ENCODE measurements around the gene RASD1.

Gene RASD1, protein sequence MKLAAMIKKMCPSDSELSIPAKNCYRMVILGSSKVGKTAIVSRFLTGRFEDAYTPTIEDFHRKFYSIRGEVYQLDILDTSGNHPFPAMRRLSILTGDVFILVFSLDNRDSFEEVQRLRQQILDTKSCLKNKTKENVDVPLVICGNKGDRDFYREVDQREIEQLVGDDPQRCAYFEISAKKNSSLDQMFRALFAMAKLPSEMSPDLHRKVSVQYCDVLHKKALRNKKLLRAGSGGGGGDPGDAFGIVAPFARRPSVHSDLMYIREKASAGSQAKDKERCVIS

DNA sequence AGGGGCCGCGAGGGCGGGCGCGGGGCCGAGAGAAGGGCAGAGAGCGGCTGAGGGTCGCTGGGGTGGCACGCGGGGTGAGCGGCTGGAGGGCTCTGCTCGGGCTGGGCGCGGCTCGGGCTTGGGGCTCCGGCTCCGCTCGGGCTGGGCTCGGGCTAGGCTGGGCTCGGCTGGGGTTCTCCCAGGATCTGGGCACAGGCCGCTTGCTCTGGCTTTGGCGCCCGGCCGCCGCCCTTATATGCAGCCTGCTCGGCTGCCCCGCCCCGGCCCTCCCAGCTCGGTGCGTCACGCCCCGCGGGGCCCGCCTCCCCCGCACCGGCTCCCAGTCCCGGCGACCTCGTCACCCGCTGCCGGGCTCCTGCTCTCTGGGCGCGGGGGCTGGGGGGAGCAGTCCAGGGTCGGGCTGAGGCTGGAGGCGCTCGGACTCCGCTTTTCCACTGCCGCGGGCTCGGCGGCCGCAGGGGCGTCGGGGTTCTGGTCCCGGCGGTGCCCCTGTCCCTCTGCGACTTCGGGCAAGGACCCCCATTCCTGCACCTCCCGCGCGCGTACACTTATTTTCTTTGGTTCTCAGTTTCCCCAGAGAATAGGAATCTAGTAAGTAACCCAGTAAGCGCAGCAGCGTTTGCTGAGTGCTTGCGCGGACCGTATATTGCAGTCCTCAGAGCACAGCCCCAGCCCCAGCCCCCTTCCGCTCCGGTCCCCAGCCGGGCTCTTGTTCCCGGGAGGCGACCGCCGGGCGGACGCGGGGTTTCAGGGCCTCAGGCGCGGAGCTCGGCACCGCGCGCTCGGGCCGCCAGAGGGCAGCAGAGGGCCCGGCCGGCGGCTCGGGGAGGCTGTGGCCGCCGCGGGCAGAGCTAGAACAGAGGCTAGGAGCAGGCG is at the start of gene RASD1:
Gene RASD1 (minus strand): TSS at position 207 of the 876 bp plus-strand sequence. CDS start 214 bp downstream, outside the sequence.
- TF ChIP-seq JUND (IDR thresholded peaks at IDR 0.05; ENCODE audit: low read depth) = no peak
- in situ Hi-C loops (cut with HindIII; ENCODE audit: low pct_unique_long_range_greater_than_20kb, low sequenced_read_pairs) = no loop called here
- DNase-seq (ENCODE audit: low read depth in 1 of 2, low spot score in 1 of 2) = peak; percentile 50 to 71

DNA sequence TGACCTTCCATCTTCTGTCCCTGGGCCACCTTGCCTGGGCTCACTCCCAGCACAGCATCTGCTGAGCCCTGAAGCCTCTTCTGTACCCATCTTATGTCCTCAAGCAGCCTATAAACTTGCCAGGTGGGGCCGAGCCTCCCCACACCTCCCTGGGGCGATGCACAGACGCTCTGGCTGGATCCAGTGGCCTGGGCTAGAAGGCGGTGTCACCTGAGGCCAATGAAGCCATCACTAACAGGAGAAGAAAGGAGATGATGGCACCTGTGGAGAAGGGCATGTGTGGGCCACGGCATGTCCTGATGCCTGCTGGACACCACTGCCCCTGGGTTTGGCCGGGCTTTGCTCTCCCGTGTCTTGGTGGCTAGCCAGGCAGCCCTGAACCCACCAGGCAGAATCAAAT is 49.8 kb upstream of the RASD1 start:
- no peak for TF ChIP-seq JUND (IDR thresholded peaks at IDR 0.05; ENCODE audit: low read depth)
- in situ Hi-C loops (cut with HindIII; ENCODE audit: low pct_unique_long_range_greater_than_20kb, low sequenced_read_pairs) = no loop called here

DNA sequence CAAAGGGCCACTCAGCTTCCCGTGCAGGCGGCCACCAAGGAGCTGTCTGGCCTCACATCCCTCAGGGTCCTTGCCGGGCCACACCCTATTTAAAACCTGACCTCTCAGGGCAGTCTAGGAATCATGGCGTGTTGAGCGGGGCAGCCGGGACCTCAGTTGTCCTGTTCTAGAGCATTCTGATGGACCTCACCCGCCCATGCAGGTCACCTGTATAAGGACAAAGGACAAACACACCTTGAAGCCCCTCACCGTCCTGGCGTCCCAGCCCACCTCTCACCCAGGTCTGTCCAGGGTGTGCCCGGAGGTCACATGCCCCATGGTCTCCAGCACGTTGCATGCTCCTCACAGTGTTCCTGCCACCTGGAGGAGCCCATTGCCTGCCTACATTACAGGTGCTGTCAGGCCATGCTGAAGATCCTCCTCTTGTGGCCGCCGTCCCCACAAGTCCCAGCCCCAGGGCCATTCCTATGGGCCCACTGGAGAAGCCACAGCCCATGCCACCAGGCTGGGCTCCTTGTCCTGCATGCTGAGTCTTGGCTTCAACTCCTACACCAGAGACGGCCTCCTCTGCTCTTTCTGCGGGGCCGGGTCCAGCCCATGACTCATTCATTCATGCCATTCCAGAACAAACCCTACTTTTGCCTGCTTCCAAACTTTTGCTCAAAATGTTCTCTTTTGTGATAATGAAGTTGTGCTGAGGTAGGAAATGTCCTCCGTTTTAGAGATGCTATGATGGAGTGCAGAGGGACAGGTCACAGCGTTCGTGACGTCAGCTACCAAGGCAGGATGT is 49.0 kb upstream of the RASD1 start:
- no peak for TF ChIP-seq JUND (IDR thresholded peaks at IDR 0.05; ENCODE audit: low read depth)
- DNase-seq (ENCODE audit: low read depth in 1 of 2, low spot score in 1 of 2) = no peak
- in situ Hi-C loops (cut with HindIII; ENCODE audit: low pct_unique_long_range_greater_than_20kb, low sequenced_read_pairs) = no loop called here

More for the DNA sequence above, 49.8 kb upstream of the RASD1 start:
- DNase-seq (ENCODE audit: low read depth in 1 of 2, low spot score in 1 of 2) = no peak

- no peak for DNase-seq (ENCODE audit: low read depth in 1 of 2, low spot score in 1 of 2)
- in situ Hi-C loops (cut with HindIII; ENCODE audit: low pct_unique_long_range_greater_than_20kb, low sequenced_read_pairs) = no loop called here
- TF ChIP-seq JUND (IDR thresholded peaks at IDR 0.05; ENCODE audit: low read depth) = no peak
Observed at GRCh38 chr17:17542906-17543635, 46.9 kb upstream of the RASD1 start.

DNA sequence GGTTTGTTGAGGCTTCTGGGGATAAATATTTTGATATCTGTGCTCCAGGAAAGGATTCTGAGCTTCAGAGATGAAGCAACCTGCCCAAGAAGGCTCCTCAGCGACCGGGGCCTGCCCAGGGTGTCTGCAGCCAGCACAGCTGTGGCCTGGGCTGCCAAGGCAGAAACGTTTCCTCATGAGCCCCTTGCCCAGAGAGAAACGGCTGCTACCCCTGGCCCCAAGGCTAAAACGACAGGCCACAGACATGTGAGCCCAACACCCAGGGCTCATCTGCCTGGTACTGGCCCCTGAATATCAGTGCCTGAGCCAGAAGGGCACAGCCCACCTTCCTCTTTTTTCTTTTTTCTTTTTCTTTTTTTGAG is 45.4 kb upstream of the RASD1 start:
- no peak for DNase-seq (ENCODE audit: low read depth in 1 of 2, low spot score in 1 of 2)
- in situ Hi-C loops (cut with HindIII; ENCODE audit: low pct_unique_long_range_greater_than_20kb, low sequenced_read_pairs) = no loop called here
- TF ChIP-seq JUND (IDR thresholded peaks at IDR 0.05; ENCODE audit: low read depth) = no peak

DNA sequence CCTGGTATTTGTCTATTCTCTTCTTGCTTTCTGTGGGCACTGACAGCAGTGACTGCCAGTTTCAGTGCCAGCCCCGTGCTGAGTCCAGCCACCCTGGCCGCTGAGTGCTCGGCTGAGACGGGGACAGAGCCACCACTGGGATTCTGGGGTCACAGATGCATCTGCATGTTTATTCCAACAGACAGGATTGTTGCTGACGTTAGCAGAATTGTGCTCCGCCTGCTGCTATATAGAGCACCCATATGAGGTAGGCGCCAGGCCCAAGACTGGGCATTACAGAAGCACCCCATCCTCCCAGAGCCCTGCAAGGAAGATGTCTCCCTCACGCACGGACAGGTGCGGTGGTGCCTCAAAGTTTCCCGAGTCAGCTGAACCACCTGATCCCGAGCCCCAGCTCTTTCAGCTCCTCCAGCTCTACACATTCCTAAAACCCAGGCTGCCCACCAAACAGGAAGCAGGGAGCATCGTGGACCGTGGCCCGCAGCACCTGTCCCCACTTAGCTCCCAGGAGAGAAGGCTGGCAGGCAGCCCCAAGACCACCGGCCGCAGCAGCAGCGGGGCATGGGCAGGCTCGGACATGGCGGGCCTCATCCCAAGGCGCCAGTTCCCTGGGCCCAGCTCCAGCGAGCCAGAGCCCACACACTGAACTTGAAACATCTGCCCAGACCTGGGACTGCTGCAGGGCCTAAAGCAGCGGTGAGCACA is 44.9 kb upstream of the RASD1 start:
- in situ Hi-C loops (cut with HindIII; ENCODE audit: low pct_unique_long_range_greater_than_20kb, low sequenced_read_pairs) = no loop called here
- no peak for DNase-seq (ENCODE audit: low read depth in 1 of 2, low spot score in 1 of 2)
- no peak for TF ChIP-seq JUND (IDR thresholded peaks at IDR 0.05; ENCODE audit: low read depth)

DNA sequence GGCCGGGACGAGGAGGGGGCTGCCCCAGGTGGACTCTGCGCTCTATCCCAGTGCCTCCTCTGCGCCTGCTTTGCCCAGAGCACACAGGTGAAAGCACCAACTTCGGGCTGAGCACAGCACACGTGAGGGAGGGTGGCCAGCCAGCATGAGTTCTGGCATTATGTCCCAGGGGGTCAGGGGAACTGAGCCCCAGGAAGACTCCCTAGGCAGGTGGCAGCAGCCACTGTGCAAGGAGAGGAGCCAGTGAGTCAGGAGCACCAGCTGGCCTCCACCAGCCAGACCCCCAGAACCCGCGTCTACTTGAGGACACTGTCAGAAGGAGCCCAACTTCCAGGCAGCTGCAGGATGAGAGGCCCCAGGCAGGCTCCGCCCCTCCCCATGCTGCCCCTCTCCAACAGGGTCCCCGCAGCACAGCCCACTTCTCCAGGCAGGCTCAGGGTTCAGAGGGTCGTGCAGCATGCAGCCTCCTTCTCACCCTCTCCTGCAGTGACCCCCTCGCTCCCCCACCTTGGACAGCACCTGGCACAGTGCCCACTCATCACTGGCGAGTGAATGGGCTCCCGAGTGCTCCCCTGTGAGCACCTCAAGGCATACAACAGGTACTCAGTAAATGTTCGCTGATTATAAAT is 44.2 kb upstream of the RASD1 start:
- TF ChIP-seq JUND (IDR thresholded peaks at IDR 0.05; ENCODE audit: low read depth) = no peak
- in situ Hi-C loops (cut with HindIII; ENCODE audit: low pct_unique_long_range_greater_than_20kb, low sequenced_read_pairs) = no loop called here
- DNase-seq (ENCODE audit: low read depth in 1 of 2, low spot score in 1 of 2) = no peak

DNA sequence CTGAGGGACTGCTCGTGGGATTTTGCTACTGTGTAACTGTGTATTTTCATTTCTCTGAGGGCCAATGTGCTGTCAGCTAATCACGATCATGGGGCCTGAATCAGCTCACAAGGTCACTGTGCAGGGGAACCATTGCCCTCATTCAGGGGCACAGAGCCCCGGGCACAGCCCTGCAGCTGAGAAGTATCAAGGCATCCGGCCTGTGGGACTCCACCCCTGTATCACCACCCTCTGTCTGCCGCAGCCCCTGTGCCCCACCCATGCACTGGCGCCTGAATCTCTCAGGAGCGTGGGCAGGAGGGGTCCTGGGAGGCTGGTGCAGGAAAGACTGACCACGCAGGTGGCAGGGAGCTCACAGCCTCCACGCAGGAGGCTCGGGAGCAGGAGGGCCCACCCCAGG is 43.4 kb upstream of the RASD1 start:
- in situ Hi-C loops (cut with HindIII; ENCODE audit: low pct_unique_long_range_greater_than_20kb, low sequenced_read_pairs) = no loop called here
- TF ChIP-seq JUND (IDR thresholded peaks at IDR 0.05; ENCODE audit: low read depth) = no peak
- no peak for DNase-seq (ENCODE audit: low read depth in 1 of 2, low spot score in 1 of 2)

DNA sequence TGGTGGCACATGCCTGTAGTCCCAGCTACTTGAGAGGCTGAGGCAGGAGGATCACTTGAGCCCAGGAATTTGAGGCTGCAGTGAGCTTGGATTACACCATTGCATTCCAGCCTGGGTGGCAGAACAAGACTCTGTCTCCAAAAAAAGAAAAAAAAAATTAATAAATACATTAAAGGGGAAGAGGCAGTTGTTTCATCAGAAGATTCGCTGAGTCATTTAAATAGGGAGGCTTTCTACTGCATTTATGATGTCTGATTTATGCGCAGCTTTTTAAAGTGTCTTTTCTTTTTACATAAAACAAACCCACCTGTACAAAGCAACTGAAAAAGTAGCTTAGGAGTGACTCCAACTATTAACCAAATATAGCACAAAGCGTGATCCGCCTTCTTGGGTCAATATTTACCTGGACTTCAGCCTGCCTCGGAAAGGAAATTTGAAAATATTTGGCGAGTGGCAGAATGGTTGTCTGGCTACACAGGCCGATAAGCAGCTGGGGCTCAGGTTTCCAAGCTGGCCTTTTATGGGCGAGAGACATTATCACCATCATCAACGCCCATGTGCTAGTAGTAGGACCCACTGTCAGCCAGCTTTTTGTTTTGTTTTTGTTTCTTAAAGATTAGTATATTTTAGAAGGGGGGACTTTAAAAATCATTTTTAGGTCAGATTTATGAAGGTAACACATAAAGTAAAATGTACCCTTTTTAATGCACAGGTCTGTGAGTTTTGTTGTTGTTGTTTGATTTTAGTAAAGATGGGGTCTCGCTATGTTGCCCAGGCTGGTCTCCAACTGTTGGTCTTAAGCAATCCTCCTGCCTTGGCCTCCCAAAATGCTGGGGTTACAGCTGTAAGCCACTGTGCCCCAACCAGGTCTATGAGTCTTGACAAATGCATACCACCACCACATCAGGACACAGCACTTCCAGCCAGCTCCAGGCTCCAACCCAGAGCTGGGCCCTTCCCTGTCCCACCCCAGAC is 42.5 kb upstream of the RASD1 start:
- in situ Hi-C loops (cut with HindIII; ENCODE audit: low pct_unique_long_range_greater_than_20kb, low sequenced_read_pairs) = no loop called here
- DNase-seq (ENCODE audit: low read depth in 1 of 2, low spot score in 1 of 2) = peak; percentile 49 to 77
- no peak for TF ChIP-seq JUND (IDR thresholded peaks at IDR 0.05; ENCODE audit: low read depth)

Data from T47D (cell line).